ENCODE data around the gene BNC2. TPM values are rescaled to one million over a fixed set of nuclear protein-coding genes. Genes with fewer than 3 reads are reported as not detected.

The BNC2 gene
- total RNA-seq, 1 experiment from 2014 or later, result 5.7 TPM

DNA sequence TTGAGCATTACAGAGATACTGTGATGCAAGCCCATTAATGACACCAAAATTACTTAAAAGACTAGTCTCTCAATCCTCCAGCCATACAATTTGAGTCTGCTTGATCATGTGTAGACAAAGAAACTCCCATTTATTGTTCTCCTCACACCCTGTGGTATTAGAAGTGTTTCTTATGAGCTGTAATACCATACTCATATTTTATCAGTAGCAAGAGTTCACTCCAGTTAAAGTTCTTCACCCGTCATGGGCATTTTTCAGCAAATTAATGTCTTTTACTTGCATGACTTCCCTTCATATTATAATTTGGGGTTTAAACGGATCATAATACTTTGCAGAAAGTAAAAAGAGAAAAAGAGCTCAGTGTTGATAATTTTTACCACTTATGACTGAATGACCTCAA is 242.9 kb downstream of the BNC2 start:
- ChIA-PET POLR2A (interaction anchor here (0.7 kb wide), 1 partner anchor 48 kb away, joined by 3 read pairs; no protein-coding TSS in a partner anchor), CTCF (no interaction called here)
- no peak; the same call in 1 of the 2 replicates for ATAC-seq
- no peaks in the 10 kb centered on the region for H3K27me3 ChIP-seq (ENCODE audit: control insufficient read depth, insufficient read depth, low read length)
- H3K4me1 ChIP-seq (ENCODE audit: control insufficient read depth, insufficient read depth, low read length), result peaks cover 3% of the 10 kb centered on the region
- H3K9me3 ChIP-seq (ENCODE audit: control insufficient read depth, insufficient read depth, low read depth, low read length), result no peaks in the 10 kb centered on the region
- H3K36me3 ChIP-seq (ENCODE audit: control insufficient read depth, insufficient read depth, low read length), result no peaks in the 10 kb centered on the region
- TF ChIP-seq TCF7L2 (IDR thresholded peaks at IDR 0.05; ENCODE audit: low read depth, low read length), result no peak
- no peak for TF ChIP-seq POLR2AphosphoS5 (IDR thresholded peaks at IDR 0.05; ENCODE audit: low read depth, low read length)
- no peak for DNase-seq (ENCODE audit: low read depth, low spot score)
- intact Hi-C loops (cut with micrococcal nuclease; ENCODE audit: unreplicated experiment), result loop anchor here (10.0 kb wide), 1 partner anchor 77 kb away; no protein-coding TSS in a partner anchor
- H3K27ac ChIP-seq (ENCODE audit: low read length), result peak overlapping the region; percentile 88
- no TSS peak for BruUV-seq (replicated peaks)
- no peak overlapping the region for H3K4me3 ChIP-seq (ENCODE audit: low read depth in 2 of 2, low read length in 2 of 2)
- in situ Hi-C loops (cut with HindIII; ENCODE audit: low pct_unique_long_range_greater_than_20kb, low sequenced_read_pairs), result no loop called here

DNA sequence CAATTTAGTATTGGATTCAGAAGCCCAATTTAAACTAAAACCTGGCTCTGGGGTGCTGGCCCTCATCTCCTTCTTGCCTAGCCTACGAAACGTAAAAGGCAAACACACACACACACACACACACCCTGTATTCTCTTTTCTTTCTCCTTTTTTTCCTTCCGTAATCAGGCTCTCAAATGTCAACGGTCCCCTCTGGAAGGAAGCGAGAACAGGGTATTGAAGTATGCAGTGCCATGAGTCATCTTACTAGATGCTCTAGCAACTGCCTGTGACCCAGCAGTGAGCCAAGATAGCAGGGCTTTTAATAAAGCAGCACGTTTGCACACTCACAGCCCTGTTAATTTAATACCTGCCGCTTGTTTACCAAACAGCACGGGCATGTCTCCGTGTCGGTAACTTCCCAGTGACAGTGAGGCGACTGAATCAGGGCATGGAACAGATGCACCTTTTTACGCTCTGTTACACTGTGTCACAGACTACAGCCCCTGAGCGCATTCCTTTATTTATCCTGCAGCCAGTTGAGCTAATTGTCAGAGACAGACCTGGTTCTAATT is 243.8 kb downstream of the BNC2 start:
- peaks cover 3% of the 10 kb centered on the region for H3K4me1 ChIP-seq (ENCODE audit: control insufficient read depth, insufficient read depth, low read length)
- BruUV-seq (replicated peaks), result no TSS peak
- peak overlapping the region; percentile 88 for H3K27ac ChIP-seq (ENCODE audit: low read length)
- peak; percentile 93 for ATAC-seq
- intact Hi-C loops (cut with micrococcal nuclease; ENCODE audit: unreplicated experiment) (loop anchor here (10.0 kb wide), 1 partner anchor 78 kb away; no protein-coding TSS in a partner anchor), in situ Hi-C loops (cut with HindIII; ENCODE audit: low pct_unique_long_range_greater_than_20kb, low sequenced_read_pairs) (no loop called here)
- peak overlapping the region; percentile 15 to 38 for H3K4me3 ChIP-seq (ENCODE audit: low read depth in 2 of 2, low read length in 2 of 2)
- POLR2A ChIA-PET, result no interaction called here
- CTCF ChIA-PET, result no interaction called here
- no peaks in the 10 kb centered on the region for H3K36me3 ChIP-seq (ENCODE audit: control insufficient read depth, insufficient read depth, low read length)
- TF ChIP-seq TCF7L2 (IDR thresholded peaks at IDR 0.05; ENCODE audit: low read depth, low read length), result no peak
- TF ChIP-seq, protein P1, sequence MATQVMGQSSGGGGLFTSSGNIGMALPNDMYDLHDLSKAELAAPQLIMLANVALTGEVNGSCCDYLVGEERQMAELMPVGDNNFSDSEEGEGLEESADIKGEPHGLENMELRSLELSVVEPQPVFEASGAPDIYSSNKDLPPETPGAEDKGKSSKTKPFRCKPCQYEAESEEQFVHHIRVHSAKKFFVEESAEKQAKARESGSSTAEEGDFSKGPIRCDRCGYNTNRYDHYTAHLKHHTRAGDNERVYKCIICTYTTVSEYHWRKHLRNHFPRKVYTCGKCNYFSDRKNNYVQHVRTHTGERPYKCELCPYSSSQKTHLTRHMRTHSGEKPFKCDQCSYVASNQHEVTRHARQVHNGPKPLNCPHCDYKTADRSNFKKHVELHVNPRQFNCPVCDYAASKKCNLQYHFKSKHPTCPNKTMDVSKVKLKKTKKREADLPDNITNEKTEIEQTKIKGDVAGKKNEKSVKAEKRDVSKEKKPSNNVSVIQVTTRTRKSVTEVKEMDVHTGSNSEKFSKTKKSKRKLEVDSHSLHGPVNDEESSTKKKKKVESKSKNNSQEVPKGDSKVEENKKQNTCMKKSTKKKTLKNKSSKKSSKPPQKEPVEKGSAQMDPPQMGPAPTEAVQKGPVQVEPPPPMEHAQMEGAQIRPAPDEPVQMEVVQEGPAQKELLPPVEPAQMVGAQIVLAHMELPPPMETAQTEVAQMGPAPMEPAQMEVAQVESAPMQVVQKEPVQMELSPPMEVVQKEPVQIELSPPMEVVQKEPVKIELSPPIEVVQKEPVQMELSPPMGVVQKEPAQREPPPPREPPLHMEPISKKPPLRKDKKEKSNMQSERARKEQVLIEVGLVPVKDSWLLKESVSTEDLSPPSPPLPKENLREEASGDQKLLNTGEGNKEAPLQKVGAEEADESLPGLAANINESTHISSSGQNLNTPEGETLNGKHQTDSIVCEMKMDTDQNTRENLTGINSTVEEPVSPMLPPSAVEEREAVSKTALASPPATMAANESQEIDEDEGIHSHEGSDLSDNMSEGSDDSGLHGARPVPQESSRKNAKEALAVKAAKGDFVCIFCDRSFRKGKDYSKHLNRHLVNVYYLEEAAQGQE (IDR thresholded peaks at IDR 0.05; ENCODE audit: insufficient read depth in 1 of 2, low read depth in 2 of 2, low read length in 1 of 2), result no peak
- TF ChIP-seq, protein P2, sequence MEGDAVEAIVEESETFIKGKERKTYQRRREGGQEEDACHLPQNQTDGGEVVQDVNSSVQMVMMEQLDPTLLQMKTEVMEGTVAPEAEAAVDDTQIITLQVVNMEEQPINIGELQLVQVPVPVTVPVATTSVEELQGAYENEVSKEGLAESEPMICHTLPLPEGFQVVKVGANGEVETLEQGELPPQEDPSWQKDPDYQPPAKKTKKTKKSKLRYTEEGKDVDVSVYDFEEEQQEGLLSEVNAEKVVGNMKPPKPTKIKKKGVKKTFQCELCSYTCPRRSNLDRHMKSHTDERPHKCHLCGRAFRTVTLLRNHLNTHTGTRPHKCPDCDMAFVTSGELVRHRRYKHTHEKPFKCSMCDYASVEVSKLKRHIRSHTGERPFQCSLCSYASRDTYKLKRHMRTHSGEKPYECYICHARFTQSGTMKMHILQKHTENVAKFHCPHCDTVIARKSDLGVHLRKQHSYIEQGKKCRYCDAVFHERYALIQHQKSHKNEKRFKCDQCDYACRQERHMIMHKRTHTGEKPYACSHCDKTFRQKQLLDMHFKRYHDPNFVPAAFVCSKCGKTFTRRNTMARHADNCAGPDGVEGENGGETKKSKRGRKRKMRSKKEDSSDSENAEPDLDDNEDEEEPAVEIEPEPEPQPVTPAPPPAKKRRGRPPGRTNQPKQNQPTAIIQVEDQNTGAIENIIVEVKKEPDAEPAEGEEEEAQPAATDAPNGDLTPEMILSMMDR (IDR thresholded peaks at IDR 0.05), result no peak
- no peak for TF ChIP-seq POLR2AphosphoS5 (IDR thresholded peaks at IDR 0.05; ENCODE audit: low read depth, low read length)
- TF ChIP-seq SIN3A (IDR thresholded peaks at IDR 0.05; ENCODE audit: borderline replicate concordance, insufficient read depth, low read depth, low read length), result no peak
- no peaks in the 10 kb centered on the region for H3K9me3 ChIP-seq (ENCODE audit: control insufficient read depth, insufficient read depth, low read depth, low read length)
- H3K27me3 ChIP-seq (ENCODE audit: control insufficient read depth, insufficient read depth, low read length), result no peaks in the 10 kb centered on the region
- DNase-seq (ENCODE audit: low read depth, low spot score), result peak; percentile 10

DNA sequence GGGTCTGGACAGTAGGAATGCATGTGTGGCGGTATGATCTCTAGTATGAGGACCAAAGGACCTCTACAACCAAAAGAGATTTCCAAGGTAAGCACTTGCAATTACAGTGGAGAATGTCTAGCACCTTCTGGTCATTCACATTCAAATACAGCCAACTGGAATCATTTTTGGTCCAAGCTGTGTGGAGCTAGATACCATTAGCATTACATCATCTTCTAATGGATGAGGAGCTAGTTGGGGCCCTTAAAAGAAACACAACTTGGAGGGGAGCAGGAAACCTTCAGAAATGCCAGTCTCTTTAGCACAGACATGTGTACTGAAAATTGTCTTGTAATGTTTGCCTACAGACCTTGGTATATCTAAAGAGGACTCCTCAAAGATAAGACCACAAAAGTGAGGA is 244.7 kb downstream of the BNC2 start:
- H3K27ac ChIP-seq (ENCODE audit: low read length), result peak overlapping the region; percentile 88
- intact Hi-C loops (cut with micrococcal nuclease; ENCODE audit: unreplicated experiment), result loop anchor here (10.0 kb wide), 1 partner anchor 79 kb away; no protein-coding TSS in a partner anchor
- POLR2A ChIA-PET, result no interaction called here

More for the DNA sequence above, 244.7 kb downstream of the BNC2 start:
- peak overlapping the region in 1 of 2 experiments; percentile 37; a peak in 2 of 4 replicates for H3K4me3 ChIP-seq (ENCODE audit: low read depth in 2 of 2, low read length in 2 of 2)
- in situ Hi-C loops (cut with HindIII; ENCODE audit: low pct_unique_long_range_greater_than_20kb, low sequenced_read_pairs), result no loop called here
- no peak for DNase-seq (ENCODE audit: low read depth, low spot score)
- peak; percentile 30; the same call in 1 of the 2 replicates for ATAC-seq
- H3K27me3 ChIP-seq (ENCODE audit: control insufficient read depth, insufficient read depth, low read length), result no peaks in the 10 kb centered on the region
- BruUV-seq (replicated peaks), result no TSS peak
- TF ChIP-seq, protein P1 (IDR thresholded peaks at IDR 0.05; ENCODE audit: insufficient read depth in 1 of 2, low read depth in 2 of 2, low read length in 1 of 2), result no peak
- TF ChIP-seq POLR2AphosphoS5 (IDR thresholded peaks at IDR 0.05; ENCODE audit: low read depth, low read length) (no peak), SIN3A (IDR thresholded peaks at IDR 0.05; ENCODE audit: borderline replicate concordance, insufficient read depth, low read depth, low read length) (no peak)
- no peaks in the 10 kb centered on the region for H3K36me3 ChIP-seq (ENCODE audit: control insufficient read depth, insufficient read depth, low read length)
- no peaks in the 10 kb centered on the region for H3K9me3 ChIP-seq (ENCODE audit: control insufficient read depth, insufficient read depth, low read depth, low read length)
- H3K4me1 ChIP-seq (ENCODE audit: control insufficient read depth, insufficient read depth, low read length), result peaks cover 3% of the 10 kb centered on the region
- CTCF ChIA-PET, result no interaction called here

All from Panc1 (cell line).